Activated naive CD8-positive, alpha-beta T cell (primary cell): ENCODE measurements around the gene SCAANT1.

Experiments
- H3K27ac Mint-ChIP-seq: one replicate; pipeline ENCODE4 v1.8.0; 2021; ENCODE audit warnings: mixed read lengths
- H3K27me3 Mint-ChIP-seq: one replicate; pipeline ENCODE4 v1.8.0; 2021; ENCODE audit warnings: mixed read lengths
- H3K36me3 Mint-ChIP-seq: one replicate; pipeline ENCODE4 v1.8.0; 2021; ENCODE audit warnings: mixed read lengths
- H3K4me1 Mint-ChIP-seq: one replicate; pipeline ENCODE4 v1.8.0; 2021; ENCODE audit warnings: low read depth, mixed read lengths
- H3K4me3 Mint-ChIP-seq: one replicate; pipeline ENCODE4 v1.8.0; 2021; ENCODE audit warnings: mild to moderate bottlenecking, mixed read lengths
- H3K9me3 Mint-ChIP-seq: one replicate; pipeline ENCODE4 v1.8.0; 2021; ENCODE audit warnings: low read depth, mixed read lengths

Gene SCAANT1

GRCh38 chr3:63895422-63896189, 16.6 kb downstream of the SCAANT1 start:
- Mint-ChIP-seq H3K36me3 (peaks cover 13% of the 10 kb centered on the region), H3K4me1 (peaks cover 49% of the 10 kb centered on the region), H3K9me3 (no peaks in the 10 kb centered on the region), H3K27me3 (no peaks in the 10 kb centered on the region), H3K27ac (peak overlapping the region; percentile 25), H3K4me3 (no peak overlapping the region)

GRCh38 chr3:63892773-63893352, 19.3 kb downstream of the SCAANT1 start:
- Mint-ChIP-seq H3K27ac (peak overlapping the region; percentile 59), H3K4me3 (no peak overlapping the region), H3K4me1 (peaks cover 40% of the 10 kb centered on the region), H3K36me3 (peaks cover 3% of the 10 kb centered on the region), H3K9me3 (no peaks in the 10 kb centered on the region), H3K27me3 (no peaks in the 10 kb centered on the region)

GRCh38 chr3:63891518-63891917, 20.7 kb downstream of the SCAANT1 start:
- Mint-ChIP-seq H3K36me3 (peaks cover 3% of the 10 kb centered on the region), H3K27me3 (no peaks in the 10 kb centered on the region), H3K9me3 (no peaks in the 10 kb centered on the region), H3K4me1 (peaks cover 31% of the 10 kb centered on the region), H3K4me3 (no peak overlapping the region), H3K27ac (no peak overlapping the region)

GRCh38 chr3:63886858-63887257, 25.3 kb downstream of the SCAANT1 start:
- H3K9me3 Mint-ChIP-seq = no peaks in the 10 kb centered on the region
- peaks cover 6% of the 10 kb centered on the region for H3K4me1 Mint-ChIP-seq
- no peak overlapping the region for H3K27ac Mint-ChIP-seq
- H3K36me3 Mint-ChIP-seq = peaks cover 3% of the 10 kb centered on the region
- no peaks in the 10 kb centered on the region for H3K27me3 Mint-ChIP-seq
- no peak overlapping the region for H3K4me3 Mint-ChIP-seq

- no peaks in the 10 kb centered on the region for H3K27me3 Mint-ChIP-seq
- H3K4me3 Mint-ChIP-seq = no peak overlapping the region
- no peaks in the 10 kb centered on the region for H3K9me3 Mint-ChIP-seq
- H3K27ac Mint-ChIP-seq = no peak overlapping the region
- H3K36me3 Mint-ChIP-seq = peaks cover 3% of the 10 kb centered on the region
- H3K4me1 Mint-ChIP-seq = peaks cover 47% of the 10 kb centered on the region
These were observed 31.5 kb downstream of the SCAANT1 start for GRCh38 chr3:63880653-63881052.

- H3K4me3 Mint-ChIP-seq = peak overlapping the region; percentile 3
- H3K4me1 Mint-ChIP-seq = peaks cover 61% of the 10 kb centered on the region
- no peaks in the 10 kb centered on the region for H3K27me3 Mint-ChIP-seq
- peak overlapping the region; percentile 1 for H3K27ac Mint-ChIP-seq
- H3K9me3 Mint-ChIP-seq = no peaks in the 10 kb centered on the region
- peaks cover 3% of the 10 kb centered on the region for H3K36me3 Mint-ChIP-seq
These were observed 33.7 kb downstream of the SCAANT1 start for GRCh38 chr3:63878394-63879060.

- Mint-ChIP-seq H3K4me3 (peak overlapping the region; percentile 3), H3K9me3 (no peaks in the 10 kb centered on the region), H3K4me1 (peaks cover 61% of the 10 kb centered on the region), H3K27ac (no peak overlapping the region), H3K36me3 (peaks cover 3% of the 10 kb centered on the region), H3K27me3 (no peaks in the 10 kb centered on the region)
These were observed 34.3 kb downstream of the SCAANT1 start for GRCh38 chr3:63877737-63878393.

- H3K27ac Mint-ChIP-seq = no peak overlapping the region
These were observed 35.9 kb downstream of the SCAANT1 start for GRCh38 chr3:63876260-63876659.

GRCh38 chr3:63875510-63875909, 36.7 kb downstream of the SCAANT1 start:
- Mint-ChIP-seq H3K27ac (peak overlapping the region; percentile 2), H3K36me3 (peaks cover under 1% of the 10 kb centered on the region), H3K27me3 (no peaks in the 10 kb centered on the region), H3K9me3 (no peaks in the 10 kb centered on the region), H3K4me3 (no peak overlapping the region), H3K4me1 (peaks cover 70% of the 10 kb centered on the region)

More at GRCh38 chr3:63876260-63876659, 35.9 kb downstream of the SCAANT1 start:
- no peaks in the 10 kb centered on the region for H3K27me3 Mint-ChIP-seq
- H3K36me3 Mint-ChIP-seq = peaks cover 3% of the 10 kb centered on the region
- no peak overlapping the region for H3K4me3 Mint-ChIP-seq
- H3K9me3 Mint-ChIP-seq = no peaks in the 10 kb centered on the region
- H3K4me1 Mint-ChIP-seq = peaks cover 72% of the 10 kb centered on the region

- no peaks in the 10 kb centered on the region for H3K27me3 Mint-ChIP-seq
- peaks cover 73% of the 10 kb centered on the region for H3K4me1 Mint-ChIP-seq
- no peak overlapping the region for H3K4me3 Mint-ChIP-seq
- no peak overlapping the region for H3K27ac Mint-ChIP-seq
- no peaks in the 10 kb centered on the region for H3K9me3 Mint-ChIP-seq
- H3K36me3 Mint-ChIP-seq = no peaks in the 10 kb centered on the region
These were observed 37.4 kb downstream of the SCAANT1 start for GRCh38 chr3:63874769-63875168.

- no peaks in the 10 kb centered on the region for H3K27me3 Mint-ChIP-seq
- H3K9me3 Mint-ChIP-seq = no peaks in the 10 kb centered on the region
- no peak overlapping the region for H3K27ac Mint-ChIP-seq
- H3K36me3 Mint-ChIP-seq = no peaks in the 10 kb centered on the region
- peaks cover 70% of the 10 kb centered on the region for H3K4me1 Mint-ChIP-seq
- H3K4me3 Mint-ChIP-seq = no peak overlapping the region
These were observed 39.9 kb downstream of the SCAANT1 start for GRCh38 chr3:63872135-63872924.

GRCh38 chr3:63870615-63871005, 41.6 kb downstream of the SCAANT1 start:
- peaks cover 63% of the 10 kb centered on the region for H3K4me1 Mint-ChIP-seq
- H3K27me3 Mint-ChIP-seq = no peaks in the 10 kb centered on the region
- H3K9me3 Mint-ChIP-seq = no peaks in the 10 kb centered on the region
- no peak overlapping the region for H3K4me3 Mint-ChIP-seq
- H3K27ac Mint-ChIP-seq = no peak overlapping the region
- peaks cover 2% of the 10 kb centered on the region for H3K36me3 Mint-ChIP-seq

- H3K4me3 Mint-ChIP-seq = no peak overlapping the region
- H3K36me3 Mint-ChIP-seq = peaks cover 5% of the 10 kb centered on the region
- H3K4me1 Mint-ChIP-seq = peaks cover 62% of the 10 kb centered on the region
- H3K9me3 Mint-ChIP-seq = no peaks in the 10 kb centered on the region
- no peak overlapping the region for H3K27ac Mint-ChIP-seq
- no peaks in the 10 kb centered on the region for H3K27me3 Mint-ChIP-seq
These were observed 42.1 kb downstream of the SCAANT1 start for GRCh38 chr3:63869940-63870614.

- peaks cover 60% of the 10 kb centered on the region for H3K4me1 Mint-ChIP-seq
- peaks cover 7% of the 10 kb centered on the region for H3K36me3 Mint-ChIP-seq
- peak overlapping the region; percentile 58 for H3K27ac Mint-ChIP-seq
- no peaks in the 10 kb centered on the region for H3K9me3 Mint-ChIP-seq
- H3K4me3 Mint-ChIP-seq = no peak overlapping the region
- no peaks in the 10 kb centered on the region for H3K27me3 Mint-ChIP-seq
These were observed 45.0 kb downstream of the SCAANT1 start for GRCh38 chr3:63867225-63867624.
